Vagina (tissue), 2 donors: Measurements from ENCODE around the gene PLEKHM1.

ENCODE experiments used
- POLR2A ChIP-seq, 2 donors: fragments of 450-650 bp; IDR thresholded peaks; one replicate each; pipeline ENCODE4 v1.6.1; 2017; ENCODE audit warnings: antibody characterized with exemption in 2 of 2, mild to moderate bottlenecking in 2 of 2, moderate library complexity in 2 of 2
- POLR2AphosphoS5 ChIP-seq, 2 donors: sonication (generic); formaldehyde crosslinking; IDR thresholded peaks; one replicate each; pipeline ENCODE4 v1.9.0; 2017; ENCODE audit warnings: antibody characterized with exemption in 2 of 2, mild to moderate bottlenecking in 2 of 2, low read depth in 1 of 2; ENCODE audit not compliant: insufficient read depth in 1 of 2
- TF ChIP-seq, protein P1 (sequence below), 3 experiments: fragments of 450-650 bp in 2 of 3; fragments of 200-600 bp in 1 of 3; sonication (generic) in 1 of 3; IDR thresholded peaks; one replicate each; pipeline ENCODE4 v1.5.1; 2017 to 2019; ENCODE audit warnings: antibody characterized with exemption in 3 of 3, mild to moderate bottlenecking in 2 of 3, moderate library complexity in 2 of 3

DNA sequence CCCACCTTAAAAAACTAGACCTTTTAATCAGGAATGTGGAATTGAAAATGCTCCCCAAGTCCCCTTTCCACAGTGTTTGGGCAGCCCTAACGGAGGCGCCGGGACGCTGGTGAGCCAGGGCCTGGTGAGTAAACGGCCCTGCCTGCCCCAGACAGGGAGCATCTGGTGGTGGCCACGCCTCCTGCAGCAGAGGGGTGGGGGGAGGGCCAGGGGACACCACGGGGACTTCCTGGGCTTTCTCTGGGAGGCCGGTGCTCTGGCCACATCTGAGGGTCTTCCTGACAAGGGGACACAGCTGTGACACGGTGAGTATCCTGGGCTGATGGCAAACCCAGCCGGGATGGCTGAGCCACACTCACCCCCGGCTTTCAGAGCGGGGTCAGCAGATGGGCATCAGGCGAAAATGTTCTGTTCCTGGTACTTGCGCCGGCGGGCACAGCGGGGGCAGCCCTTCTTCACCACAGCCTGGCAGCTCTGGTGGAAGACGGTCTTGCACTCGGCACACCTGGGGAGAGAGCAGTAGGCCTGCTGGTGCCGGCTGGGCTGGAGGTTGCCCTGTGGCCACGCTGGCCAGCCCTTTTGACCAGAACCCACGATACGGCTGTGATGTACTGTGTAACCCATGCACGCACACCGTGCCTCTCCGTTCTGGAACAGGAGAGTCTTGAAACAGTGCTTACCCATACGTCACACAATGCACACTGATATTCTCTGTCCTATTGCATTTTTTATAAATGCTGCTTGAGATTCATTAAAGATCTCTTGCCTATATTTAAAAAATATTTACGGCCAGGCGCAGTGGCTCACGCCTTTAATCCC is 52.8 kb downstream of the PLEKHM1 start:
- TF ChIP-seq, protein P1, sequence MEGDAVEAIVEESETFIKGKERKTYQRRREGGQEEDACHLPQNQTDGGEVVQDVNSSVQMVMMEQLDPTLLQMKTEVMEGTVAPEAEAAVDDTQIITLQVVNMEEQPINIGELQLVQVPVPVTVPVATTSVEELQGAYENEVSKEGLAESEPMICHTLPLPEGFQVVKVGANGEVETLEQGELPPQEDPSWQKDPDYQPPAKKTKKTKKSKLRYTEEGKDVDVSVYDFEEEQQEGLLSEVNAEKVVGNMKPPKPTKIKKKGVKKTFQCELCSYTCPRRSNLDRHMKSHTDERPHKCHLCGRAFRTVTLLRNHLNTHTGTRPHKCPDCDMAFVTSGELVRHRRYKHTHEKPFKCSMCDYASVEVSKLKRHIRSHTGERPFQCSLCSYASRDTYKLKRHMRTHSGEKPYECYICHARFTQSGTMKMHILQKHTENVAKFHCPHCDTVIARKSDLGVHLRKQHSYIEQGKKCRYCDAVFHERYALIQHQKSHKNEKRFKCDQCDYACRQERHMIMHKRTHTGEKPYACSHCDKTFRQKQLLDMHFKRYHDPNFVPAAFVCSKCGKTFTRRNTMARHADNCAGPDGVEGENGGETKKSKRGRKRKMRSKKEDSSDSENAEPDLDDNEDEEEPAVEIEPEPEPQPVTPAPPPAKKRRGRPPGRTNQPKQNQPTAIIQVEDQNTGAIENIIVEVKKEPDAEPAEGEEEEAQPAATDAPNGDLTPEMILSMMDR (IDR thresholded peaks at IDR 0.05) = no peak
- no peak for TF ChIP-seq POLR2A (IDR thresholded peaks at IDR 0.05)
- TF ChIP-seq POLR2AphosphoS5 (IDR thresholded peaks at IDR 0.05; ENCODE audit: insufficient read depth in 1 of 2, low read depth in 1 of 2) = no peak
